ENCODE data around the gene CTNND2. TPM values are rescaled to one million over a fixed set of nuclear protein-coding genes. Genes with fewer than 3 reads are reported as not detected.

The CTNND2 gene
- total RNA-seq, 1 experiment from 2014 or later, result 7.0 TPM

DNA sequence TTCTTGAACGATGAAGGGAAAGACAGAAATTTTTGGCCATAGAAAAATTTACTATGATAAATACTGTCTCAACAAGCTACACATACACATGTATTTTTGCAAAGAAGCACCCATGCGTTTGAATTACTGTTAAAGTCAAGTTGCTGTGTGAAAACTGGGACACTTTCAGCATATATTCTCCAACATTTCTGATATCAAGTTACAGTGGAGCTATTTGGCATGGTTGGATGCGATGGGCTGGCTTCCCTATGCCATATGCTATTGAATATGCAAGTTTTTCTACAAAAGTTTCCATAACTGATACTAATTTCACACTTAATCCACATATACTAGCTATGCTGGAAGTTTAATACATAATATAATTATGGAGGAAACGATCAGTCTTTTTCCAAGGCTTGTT, 381.4 kb downstream of the CTNND2 start:
- Histone ChIP-seq H3K9me3 (ENCODE audit: control insufficient read depth, low read depth, low read length) (no peaks in the 10 kb centered on the region), H2AK5ac (ENCODE audit: insufficient read length, low read length) (no peak overlapping the region), H2BK15ac (ENCODE audit: low read depth, low read length) (no peak overlapping the region), H3K23ac (ENCODE audit: insufficient read length, low read depth, low read length) (no peak overlapping the region), H3K4me1 (ENCODE audit: insufficient read depth, low read length) (peaks cover 9% of the 10 kb centered on the region; the same call in 1 of the 2 replicates), H3K27ac (ENCODE audit: insufficient read length, low read depth, low read length) (no peak overlapping the region), H4K8ac (replicated peaks; ENCODE audit: insufficient read length, low read depth, low read length) (no peak overlapping the region), H4K5ac (ENCODE audit: insufficient read length, low read depth, low read length) (no peak overlapping the region), H3K4ac (ENCODE audit: low read depth, low read length) (no peak overlapping the region), H2BK20ac (ENCODE audit: low read depth, low read length, poor library complexity, severe bottlenecking) (no peak overlapping the region), H4K91ac (ENCODE audit: insufficient read length, low read depth, low read length) (no peak overlapping the region), H3K79me2 (ENCODE audit: insufficient read depth, low read length) (no peaks in the 10 kb centered on the region), H4K20me1 (ENCODE audit: control insufficient read depth, insufficient read depth, insufficient read length) (no peaks in the 10 kb centered on the region), H3K18ac (ENCODE audit: insufficient read length, low read depth, low read length) (no peak overlapping the region), H3K27me3 (ENCODE audit: insufficient read depth, low read length) (no peaks in the 10 kb centered on the region), H3K9ac (ENCODE audit: extremely low read depth, insufficient read length, low read length) (no peak overlapping the region), H2BK5ac (ENCODE audit: insufficient read length, low read length) (no peak overlapping the region), H3K56ac (ENCODE audit: insufficient read length, low read depth, low read length) (no peak overlapping the region), H2BK12ac (ENCODE audit: insufficient read length, low read depth, low read length) (no peak overlapping the region), H3K79me1 (ENCODE audit: insufficient read depth, low read depth, low read length, poor library complexity, severe bottlenecking) (no peaks in the 10 kb centered on the region), H3T11ph (ENCODE audit: low read length) (no peak overlapping the region), H3K23me2 (ENCODE audit: insufficient read length, low read depth, low read length, poor library complexity, severe bottlenecking) (no peaks in the 10 kb centered on the region), H3K4me2 (ENCODE audit: insufficient read depth, insufficient read length, low read length) (no peak overlapping the region), H3K14ac (ENCODE audit: insufficient read depth, low read length) (no peak overlapping the region), H2AFZ (ENCODE audit: low read length) (no peak overlapping the region), H2BK120ac (ENCODE audit: low read depth, low read length, poor library complexity, severe bottlenecking) (no peak overlapping the region)
- H3K4me1 Mint-ChIP-seq, result peaks cover 21 to 22% of the 10 kb centered on the region in 2 experiments
- no peak overlapping the region for H3K27ac Mint-ChIP-seq
- WGBS (ENCODE audit: extremely low coverage, insufficient read length, low lambda C conversion rate), result no CpG with 5 or more reads among the region's 4 CpGs
- H3K4me3 Mint-ChIP-seq, result no peak overlapping the region
- no peaks in the 10 kb centered on the region for H3K36me3 Mint-ChIP-seq (ENCODE audit: insufficient read depth in 1 of 3, low read depth in 3 of 3)
- H3K9me3 Mint-ChIP-seq, result no peaks in the 10 kb centered on the region
- H3K27me3 Mint-ChIP-seq (ENCODE audit: low read depth), result no peaks in the 10 kb centered on the region
- TF ChIP-seq, protein P1, sequence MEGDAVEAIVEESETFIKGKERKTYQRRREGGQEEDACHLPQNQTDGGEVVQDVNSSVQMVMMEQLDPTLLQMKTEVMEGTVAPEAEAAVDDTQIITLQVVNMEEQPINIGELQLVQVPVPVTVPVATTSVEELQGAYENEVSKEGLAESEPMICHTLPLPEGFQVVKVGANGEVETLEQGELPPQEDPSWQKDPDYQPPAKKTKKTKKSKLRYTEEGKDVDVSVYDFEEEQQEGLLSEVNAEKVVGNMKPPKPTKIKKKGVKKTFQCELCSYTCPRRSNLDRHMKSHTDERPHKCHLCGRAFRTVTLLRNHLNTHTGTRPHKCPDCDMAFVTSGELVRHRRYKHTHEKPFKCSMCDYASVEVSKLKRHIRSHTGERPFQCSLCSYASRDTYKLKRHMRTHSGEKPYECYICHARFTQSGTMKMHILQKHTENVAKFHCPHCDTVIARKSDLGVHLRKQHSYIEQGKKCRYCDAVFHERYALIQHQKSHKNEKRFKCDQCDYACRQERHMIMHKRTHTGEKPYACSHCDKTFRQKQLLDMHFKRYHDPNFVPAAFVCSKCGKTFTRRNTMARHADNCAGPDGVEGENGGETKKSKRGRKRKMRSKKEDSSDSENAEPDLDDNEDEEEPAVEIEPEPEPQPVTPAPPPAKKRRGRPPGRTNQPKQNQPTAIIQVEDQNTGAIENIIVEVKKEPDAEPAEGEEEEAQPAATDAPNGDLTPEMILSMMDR (conservative IDR thresholded peaks at IDR 0.05), result no peak
- no peak for DNase-seq
